ENCODE results near the gene PTPN20.

The PTPN20 gene

DNA sequence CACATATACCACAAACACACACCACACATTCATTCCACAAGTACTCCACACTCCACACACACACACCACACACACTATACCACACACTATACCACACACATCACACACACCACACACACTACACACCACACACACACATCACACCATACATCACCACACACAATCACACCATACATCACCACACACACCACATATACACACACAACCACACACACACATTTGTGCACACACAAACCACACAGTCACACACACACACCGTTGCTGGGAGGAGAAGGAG is 112.8 kb downstream of the PTPN20 start:
- TF ChIP-seq, protein P1, sequence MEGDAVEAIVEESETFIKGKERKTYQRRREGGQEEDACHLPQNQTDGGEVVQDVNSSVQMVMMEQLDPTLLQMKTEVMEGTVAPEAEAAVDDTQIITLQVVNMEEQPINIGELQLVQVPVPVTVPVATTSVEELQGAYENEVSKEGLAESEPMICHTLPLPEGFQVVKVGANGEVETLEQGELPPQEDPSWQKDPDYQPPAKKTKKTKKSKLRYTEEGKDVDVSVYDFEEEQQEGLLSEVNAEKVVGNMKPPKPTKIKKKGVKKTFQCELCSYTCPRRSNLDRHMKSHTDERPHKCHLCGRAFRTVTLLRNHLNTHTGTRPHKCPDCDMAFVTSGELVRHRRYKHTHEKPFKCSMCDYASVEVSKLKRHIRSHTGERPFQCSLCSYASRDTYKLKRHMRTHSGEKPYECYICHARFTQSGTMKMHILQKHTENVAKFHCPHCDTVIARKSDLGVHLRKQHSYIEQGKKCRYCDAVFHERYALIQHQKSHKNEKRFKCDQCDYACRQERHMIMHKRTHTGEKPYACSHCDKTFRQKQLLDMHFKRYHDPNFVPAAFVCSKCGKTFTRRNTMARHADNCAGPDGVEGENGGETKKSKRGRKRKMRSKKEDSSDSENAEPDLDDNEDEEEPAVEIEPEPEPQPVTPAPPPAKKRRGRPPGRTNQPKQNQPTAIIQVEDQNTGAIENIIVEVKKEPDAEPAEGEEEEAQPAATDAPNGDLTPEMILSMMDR (IDR thresholded peaks at IDR 0.05; ENCODE audit: low read depth, low read length) = no peak

DNA sequence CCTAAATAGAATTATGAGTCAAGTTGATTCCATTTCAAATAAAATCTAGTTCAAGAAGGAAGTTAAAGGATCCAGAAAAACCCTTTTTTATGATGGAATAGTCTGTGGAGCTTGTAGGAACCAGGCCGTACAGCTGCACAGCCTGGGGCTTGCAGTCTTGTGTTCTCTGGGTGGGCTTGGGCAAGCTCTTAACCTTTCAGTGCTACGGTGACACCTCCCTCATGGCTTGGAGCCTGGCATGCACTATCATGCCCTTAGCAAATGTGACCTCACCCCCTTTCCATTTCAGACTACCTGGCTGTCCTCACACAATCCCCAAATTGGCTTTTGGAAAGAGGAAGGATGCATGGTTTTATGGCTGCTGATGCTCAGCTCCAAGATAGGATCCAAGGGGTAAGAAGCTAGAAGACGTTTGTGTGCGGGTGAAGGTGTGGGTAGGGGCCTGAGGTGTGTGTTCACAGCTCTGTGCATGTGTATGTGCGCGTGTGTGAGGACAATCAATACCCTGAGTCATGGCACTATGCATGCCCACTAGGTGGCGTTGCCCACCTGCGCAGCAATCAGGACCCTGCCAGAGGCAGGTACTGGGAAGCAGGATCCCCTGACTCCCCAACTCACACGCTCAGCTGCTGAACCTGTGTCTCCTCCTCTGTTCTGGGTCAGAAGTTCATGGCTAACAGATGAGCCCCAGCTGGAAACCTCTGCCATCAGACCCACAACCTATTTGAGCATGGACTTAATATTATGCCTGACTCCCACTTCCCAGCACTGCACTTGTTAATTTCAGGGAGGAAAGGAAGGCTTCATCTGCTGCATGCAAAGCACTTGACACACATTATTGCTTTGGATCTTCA is 113.4 kb downstream of the PTPN20 start:
- TF ChIP-seq, protein P1 (IDR thresholded peaks at IDR 0.05; ENCODE audit: low read depth, low read length) = peak; percentile 84
- DNase-seq (ENCODE audit: extremely low read depth, low read depth) = no peak

More for the DNA sequence above, 112.8 kb downstream of the PTPN20 start:
- DNase-seq (ENCODE audit: extremely low read depth, low read depth) = no peak

DNA sequence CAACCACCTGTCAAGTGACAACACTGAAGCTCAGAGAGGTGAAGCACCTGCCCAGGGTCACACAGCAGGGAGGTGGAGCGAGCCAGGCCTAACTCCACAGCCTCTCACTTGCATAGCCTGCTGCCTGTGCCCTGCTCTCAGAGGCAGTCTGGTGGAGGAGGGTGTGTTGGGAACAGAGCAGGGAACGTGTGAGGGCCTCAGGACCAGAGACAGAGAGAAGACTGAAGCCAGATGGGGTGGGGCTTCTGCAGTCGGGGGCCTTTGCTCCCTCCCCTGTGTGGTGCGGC is 114.0 kb downstream of the PTPN20 start:
- no peak for DNase-seq (ENCODE audit: extremely low read depth, low read depth)
- TF ChIP-seq, protein P1 (IDR thresholded peaks at IDR 0.05; ENCODE audit: low read depth, low read length) = no peak

DNA sequence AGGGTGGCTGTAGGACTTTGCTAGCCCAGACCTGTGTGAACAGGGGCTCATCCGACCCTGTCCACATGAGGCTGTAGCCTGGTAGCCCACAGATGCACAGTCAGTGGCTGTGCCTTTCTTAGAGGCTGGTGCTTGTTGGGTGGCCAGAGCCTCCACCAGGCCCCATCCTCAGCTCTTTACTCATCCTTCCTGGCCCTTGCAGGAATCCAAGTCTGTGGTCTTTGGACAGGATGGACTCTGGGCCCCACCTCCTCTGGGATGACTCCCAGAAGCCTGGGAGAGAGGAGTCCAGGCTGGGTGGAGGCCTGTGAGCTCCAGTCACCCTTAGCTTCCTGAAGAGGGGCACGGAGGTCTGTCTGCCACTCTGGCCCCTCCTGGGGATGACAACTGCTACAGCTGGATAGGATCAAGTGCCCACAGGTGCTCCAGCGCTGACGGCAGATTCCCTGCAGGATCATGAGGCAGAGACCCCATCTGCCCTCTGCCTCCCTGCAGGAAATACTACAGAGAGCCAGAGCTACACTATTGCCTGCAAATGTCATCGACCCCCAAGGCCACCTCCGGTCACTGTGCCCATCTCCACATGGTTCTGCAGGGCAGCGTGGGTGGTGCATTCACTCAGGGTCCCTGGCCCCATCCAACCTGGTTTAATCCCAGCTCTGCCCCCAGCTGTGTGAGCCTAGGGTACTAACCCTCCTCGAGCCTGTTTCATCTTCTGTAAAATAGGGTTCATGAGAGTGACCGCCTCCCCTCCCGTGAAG is 114.5 kb downstream of the PTPN20 start:
- DNase-seq (ENCODE audit: extremely low read depth, low read depth) = no peak
- TF ChIP-seq, protein P1 (IDR thresholded peaks at IDR 0.05; ENCODE audit: low read depth, low read length) = no peak

DNA sequence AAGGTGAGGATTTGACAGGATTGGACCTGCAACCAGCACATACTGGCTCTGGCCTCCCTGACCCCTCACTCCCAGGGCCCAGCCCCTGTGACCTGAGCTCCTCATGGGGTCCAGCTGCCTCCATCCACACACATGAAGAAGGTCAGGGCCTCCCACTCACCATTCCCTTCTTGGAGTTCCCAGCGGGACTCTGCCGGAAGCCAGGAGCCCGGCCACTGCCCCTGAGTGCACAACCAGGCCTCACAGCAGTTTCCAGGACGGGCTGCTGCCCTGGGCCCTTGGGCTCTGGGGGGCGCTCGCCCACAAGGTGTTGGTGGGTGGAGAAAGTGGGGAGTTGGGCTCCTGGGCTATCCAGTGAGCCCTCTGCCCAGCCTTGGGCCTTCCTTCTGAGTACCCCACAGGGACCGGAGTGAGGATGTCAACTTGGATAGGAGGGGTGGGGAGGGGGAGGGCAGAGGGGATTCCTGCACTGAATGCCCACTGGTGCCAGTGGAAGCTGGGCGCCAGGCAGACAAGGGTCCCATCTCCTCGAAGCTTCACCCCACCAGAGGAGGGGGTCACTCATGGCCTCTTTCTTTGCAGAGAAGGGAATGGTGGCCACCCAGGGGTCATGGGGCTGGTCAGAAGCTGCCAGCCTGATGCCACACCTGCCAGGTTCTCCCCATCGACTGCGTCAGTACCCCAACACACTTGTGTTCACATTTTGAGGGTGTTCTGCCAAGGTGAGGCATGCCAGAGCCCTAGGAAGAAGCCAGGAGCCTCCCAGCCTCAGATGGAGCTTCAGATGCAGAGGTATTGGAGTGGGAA is 115.3 kb downstream of the PTPN20 start:
- no peak for DNase-seq (ENCODE audit: extremely low read depth, low read depth)
- TF ChIP-seq, protein P1 (IDR thresholded peaks at IDR 0.05; ENCODE audit: low read depth, low read length) = no peak

DNA sequence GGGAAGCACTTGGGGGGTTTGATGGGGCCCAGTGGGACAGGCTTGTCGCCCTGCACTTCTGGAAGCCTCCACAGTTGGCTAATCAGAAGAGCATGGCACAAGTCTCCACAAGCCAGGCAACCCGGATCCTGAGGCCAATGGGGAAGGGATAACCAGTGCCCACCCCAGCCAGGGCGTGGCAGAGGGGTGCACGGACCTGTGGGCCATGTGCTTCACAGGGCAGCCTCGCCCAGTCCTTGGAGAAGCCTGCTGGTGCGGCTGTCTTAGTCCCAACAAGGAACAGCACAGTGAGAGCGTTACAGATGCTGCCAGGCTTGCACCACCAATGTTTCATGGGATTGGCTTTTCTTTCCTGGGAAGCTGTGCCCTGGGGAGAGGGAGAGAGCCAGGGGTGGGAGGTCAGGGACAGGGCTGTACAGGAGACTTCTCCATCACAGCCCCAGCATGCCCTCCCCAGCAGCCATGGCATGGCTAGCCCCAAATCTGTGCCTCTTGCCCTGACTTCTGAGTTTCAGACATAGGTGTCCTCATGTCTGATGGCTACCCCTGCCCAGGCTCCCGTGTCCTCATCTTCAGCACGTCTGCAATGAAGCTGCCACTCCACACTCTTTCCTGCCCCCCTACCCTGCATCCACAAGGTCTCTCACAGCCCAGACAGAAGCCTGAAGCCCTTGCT is 116.0 kb downstream of the PTPN20 start:
- TF ChIP-seq, protein P1 (IDR thresholded peaks at IDR 0.05; ENCODE audit: low read depth, low read length) = no peak
- no peak for DNase-seq (ENCODE audit: extremely low read depth, low read depth)

Data from AG09319 (cell line).